HFFc6 (cell line): ENCODE measurements around the gene ANTKMT. TPM values are rescaled to one million over a fixed set of nuclear protein-coding genes. Genes with fewer than 3 reads are reported as not detected.

ENCODE experiments used
- DNase-seq: peaks from one replicate; pipeline ENCODE4 v3.0.0-alpha.2; 2018
- H3K27ac Mint-ChIP-seq: 2 replicates; pipeline ENCODE4 v1.8.0; 2020; ENCODE audit warnings: mild to moderate bottlenecking, mixed read lengths
- H3K27me3 Mint-ChIP-seq: 2 replicates; pipeline ENCODE4 v1.8.0; 2021; ENCODE audit warnings: mild to moderate bottlenecking, moderate library complexity, mixed read lengths; ENCODE audit not compliant: insufficient read depth
- H3K36me3 Mint-ChIP-seq: 2 replicates; pipeline ENCODE4 v1.8.0; 2021; ENCODE audit warnings: low read depth, mixed read lengths
- H3K4me1 Mint-ChIP-seq: 2 replicates; pipeline ENCODE4 v1.8.0; 2020; ENCODE audit warnings: low read depth, mixed read lengths
- H3K4me3 Mint-ChIP-seq: 2 replicates; pipeline ENCODE4 v1.8.0; 2020; ENCODE audit warnings: mild to moderate bottlenecking, moderate library complexity, mixed read lengths
- H3K9me3 Mint-ChIP-seq: 2 replicates; pipeline ENCODE4 v1.8.0; 2020; ENCODE audit warnings: mild to moderate bottlenecking, mixed read lengths
- CTCF ChIP-seq: fragments of 200-600 bp; sonication (generic); IDR thresholded peaks from 2 replicates; pipeline ENCODE4 v1.5.0; 2021; ENCODE audit warnings: antibody characterized with exemption, mild to moderate bottlenecking
- total RNA-seq, 6 experiments: library from RNA; stranded (reverse); fragmentation: NEBNext Ultra II Directional; extraction: Animal tissue kit (Norgen Biotek cat#: 25700); gene quantifications; 2 replicates in 1 of 6; 3 replicates in 5 of 6; pipeline ENCODE4 v1.2.3, GENCODE V29; 2021

The ANTKMT gene
- total RNA-seq, 6 experiments from 2014 or later = 50.1 to 57.7 (median 54.7) TPM

- no peak overlapping the region for H3K27ac Mint-ChIP-seq
- peaks cover 9% of the 10 kb centered on the region; the same call in 1 of the 2 replicates for H3K36me3 Mint-ChIP-seq
- peaks cover 4% of the 10 kb centered on the region; the same call in 1 of the 2 replicates for H3K4me1 Mint-ChIP-seq
- H3K9me3 Mint-ChIP-seq = no peaks in the 10 kb centered on the region
- H3K27me3 Mint-ChIP-seq = peaks cover 2% of the 10 kb centered on the region; the same call in 1 of the 2 replicates
- H3K4me3 Mint-ChIP-seq = no peak overlapping the region
- peak; percentile 74 for TF ChIP-seq CTCF
- no peak for DNase-seq
Measured at GRCh38 chr16:733382-734207, 12.6 kb downstream of the ANTKMT start.

GRCh38 chr16:734208-734980 is 13.4 kb downstream of the ANTKMT start:
- no peak for TF ChIP-seq CTCF
- DNase-seq = no peak
- Mint-ChIP-seq H3K9me3 (no peaks in the 10 kb centered on the region), H3K4me3 (no peak overlapping the region), H3K27ac (no peak overlapping the region), H3K27me3 (peaks cover 2% of the 10 kb centered on the region; the same call in 1 of the 2 replicates), H3K36me3 (peaks cover 9% of the 10 kb centered on the region; the same call in 1 of the 2 replicates), H3K4me1 (peaks cover 6% of the 10 kb centered on the region; the same call in 1 of the 2 replicates)

GRCh38 chr16:734981-735881 is 14.3 kb downstream of the ANTKMT start:
- H3K36me3 Mint-ChIP-seq = peaks cover 9% of the 10 kb centered on the region; the same call in 1 of the 2 replicates
- H3K4me3 Mint-ChIP-seq = no peak overlapping the region
- H3K9me3 Mint-ChIP-seq = no peaks in the 10 kb centered on the region
- peaks cover 12% of the 10 kb centered on the region; the same call in 1 of the 2 replicates for H3K4me1 Mint-ChIP-seq
- DNase-seq = no peak
- H3K27me3 Mint-ChIP-seq = peaks cover 2% of the 10 kb centered on the region; the same call in 1 of the 2 replicates
- no peak overlapping the region for H3K27ac Mint-ChIP-seq
- no peak for TF ChIP-seq CTCF

- DNase-seq = no peak
- no peaks in the 10 kb centered on the region for H3K9me3 Mint-ChIP-seq
- H3K4me3 Mint-ChIP-seq = no peak overlapping the region
- H3K27ac Mint-ChIP-seq = no peak overlapping the region
- H3K27me3 Mint-ChIP-seq = peaks cover 2% of the 10 kb centered on the region; the same call in 1 of the 2 replicates
- H3K36me3 Mint-ChIP-seq = peaks cover 9% of the 10 kb centered on the region; the same call in 1 of the 2 replicates
- TF ChIP-seq CTCF = no peak
- H3K4me1 Mint-ChIP-seq = peaks cover 12% of the 10 kb centered on the region; the same call in 1 of the 2 replicates
Measured at GRCh38 chr16:735982-736453, 15.1 kb downstream of the ANTKMT start.
